WTC11 (cell line): ENCODE data around the gene BMX. TPM values are rescaled to one million over a fixed set of nuclear protein-coding genes. Genes with fewer than 3 reads are reported as not detected.
A peak's percentile ranks its signal among the peaks of the same experiment; 100 is the strongest.

ENCODE experiments used
- ATAC-seq: fragments of 200-7000 bp; cut with Tn5 transposase; 2 replicates; pipeline ENCODE4 v1.10.0; 2021; ENCODE audit warnings: mild to moderate bottlenecking, moderate library complexity
- CTCF ChIA-PET: fragments of 300-600 bp; sonication (Branson Sonifier 250); formaldehyde crosslinking; loops from one replicate; lab custom pipeline; 2021; ENCODE audit warnings: antibody characterized with exemption; lab: Charles Lee
- POLR2A ChIA-PET: fragments of 350-600 bp; sonication (Branson Sonifier 250); formaldehyde crosslinking; loops from one replicate; lab custom pipeline; 2021; ENCODE audit warnings: antibody characterized with exemption; lab: Charles Lee
- DNase-seq: peaks from one replicate; pipeline ENCODE4 v3.0.0; 2021; ENCODE audit warnings: low spot score
- H3K27ac Mint-ChIP-seq: 2 replicates; pipeline ENCODE4 v1.8.0; 2021; ENCODE audit warnings: mixed read lengths
- H3K27me3 Mint-ChIP-seq: 2 replicates; pipeline ENCODE4 v1.8.0; 2021; ENCODE audit warnings: low read depth, mild to moderate bottlenecking, moderate library complexity, mixed read lengths
- H3K36me3 Mint-ChIP-seq: 2 replicates; pipeline ENCODE4 v1.8.0; 2021; ENCODE audit warnings: mixed read lengths
- H3K4me1 Mint-ChIP-seq: 2 replicates; pipeline ENCODE4 v1.8.0; 2022; ENCODE audit warnings: mixed read lengths
- H3K4me3 Mint-ChIP-seq: 2 replicates; pipeline ENCODE4 v1.8.0; 2021; ENCODE audit warnings: mild to moderate bottlenecking, moderate library complexity, mixed read lengths
- H3K9me3 Mint-ChIP-seq: 2 replicates; pipeline ENCODE4 v1.8.0; 2021; ENCODE audit warnings: mixed read lengths
- CREB1 ChIP-seq: sonication (generic); formaldehyde crosslinking; IDR thresholded peaks from 2 replicates; pipeline ENCODE4 v1.8.0; 2023; ENCODE audit warnings: mild to moderate bottlenecking, missing genetic modification reagents
- NFE2L1 ChIP-seq: sonication (generic); formaldehyde crosslinking; IDR thresholded peaks from 2 replicates; pipeline ENCODE4 v1.8.1; 2023; ENCODE audit warnings: missing genetic modification reagents
- SP1 ChIP-seq: sonication (generic); formaldehyde crosslinking; conservative IDR thresholded peaks from 2 replicates; pipeline ENCODE4 v1.8.1; 2022; ENCODE audit warnings: missing genetic modification reagents
- TEAD1 ChIP-seq: sonication (generic); formaldehyde crosslinking; IDR thresholded peaks from 2 replicates; pipeline ENCODE4 v1.8.0; 2022; ENCODE audit warnings: mild to moderate bottlenecking, missing genetic modification reagents
- ZNF396 ChIP-seq: fragments of 250-450 bp; sonication (Bioruptor Pico); IDR thresholded peaks from 2 replicates; pipeline ENCODE4 v1.8.0; 2021; ENCODE audit warnings: mild to moderate bottlenecking, moderate library complexity, borderline replicate concordance
- total RNA-seq: library from RNA; stranded (reverse); gene quantifications from 3 replicates; pipeline ENCODE4 v1.2.3, GENCODE V29; 2021
- TF ChIP-seq, protein P1 (sequence below): sonication (generic); formaldehyde crosslinking; IDR thresholded peaks from 2 replicates; pipeline ENCODE4 v1.8.1; 2022; ENCODE audit warnings: mild to moderate bottlenecking, moderate library complexity, missing genetic modification reagents
- TF ChIP-seq, protein P2 (sequence below): sonication (generic); formaldehyde crosslinking; IDR thresholded peaks from 2 replicates; pipeline ENCODE4 v1.8.0; 2023; ENCODE audit warnings: missing genetic modification reagents, mild to moderate bottlenecking, borderline replicate concordance
- TF ChIP-seq, protein P3 (sequence below): fragments of 250-450 bp; sonication (Bioruptor Pico); IDR thresholded peaks from 2 replicates; pipeline ENCODE4 v1.9.0; 2021; ENCODE audit warnings: mild to moderate bottlenecking
- TF ChIP-seq, protein P4 (sequence below): fragments of 250-450 bp; sonication (Bioruptor Pico); IDR thresholded peaks from 2 replicates; pipeline ENCODE4 v1.9.0; 2021; ENCODE audit warnings: mild to moderate bottlenecking, borderline replicate concordance

Gene BMX
- total RNA-seq, 1 experiment from 2014 or later = not detected

DNA sequence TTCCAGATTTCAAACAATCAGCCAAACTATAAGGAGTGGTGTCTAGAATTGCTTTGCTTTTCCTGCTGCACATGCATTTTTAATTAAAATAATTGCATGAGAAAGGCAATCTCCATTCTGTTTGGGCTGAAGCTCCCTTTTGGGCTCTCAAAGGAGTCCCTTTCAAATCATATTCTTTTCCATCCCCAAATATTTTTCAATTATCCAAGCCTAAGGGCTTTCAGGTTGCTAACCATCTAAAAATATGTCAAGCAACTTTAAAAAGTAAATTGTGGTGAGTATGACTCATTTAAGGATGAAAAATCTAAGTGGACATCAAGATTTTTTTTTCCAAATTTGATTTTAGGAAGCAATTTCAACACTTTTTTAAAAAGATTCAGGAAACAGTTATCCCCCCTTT lies 35.9 kb upstream of the BMX start:
- ChIA-PET POLR2A (no interaction called here), CTCF (interaction anchor here (3.0 to 4.4 kb wide), 2 partner anchors 81 to 115 kb away, joined by 31 to 48 read pairs; partner anchors contain the start of gene VEGFD)
- Mint-ChIP-seq H3K4me1 (peaks cover 18% of the 10 kb centered on the region), H3K36me3 (no peaks in the 10 kb centered on the region; the same call in 1 of the 2 replicates), H3K9me3 (no peaks in the 10 kb centered on the region), H3K4me3 (no peak overlapping the region), H3K27ac (no peak overlapping the region), H3K27me3 (no peaks in the 10 kb centered on the region)
- TF ChIP-seq, protein P1, sequence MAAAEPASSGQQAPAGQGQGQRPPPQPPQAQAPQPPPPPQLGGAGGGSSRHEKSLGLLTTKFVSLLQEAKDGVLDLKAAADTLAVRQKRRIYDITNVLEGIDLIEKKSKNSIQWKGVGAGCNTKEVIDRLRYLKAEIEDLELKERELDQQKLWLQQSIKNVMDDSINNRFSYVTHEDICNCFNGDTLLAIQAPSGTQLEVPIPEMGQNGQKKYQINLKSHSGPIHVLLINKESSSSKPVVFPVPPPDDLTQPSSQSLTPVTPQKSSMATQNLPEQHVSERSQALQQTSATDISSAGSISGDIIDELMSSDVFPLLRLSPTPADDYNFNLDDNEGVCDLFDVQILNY = no peak
- TF ChIP-seq CREB1 (CRISPR knock-in tag) = no peak
- no peak for TF ChIP-seq TEAD1
- TF ChIP-seq NFE2L1 (CRISPR knock-in tag) = no peak
- no peak for ATAC-seq
- no peak for DNase-seq

DNA sequence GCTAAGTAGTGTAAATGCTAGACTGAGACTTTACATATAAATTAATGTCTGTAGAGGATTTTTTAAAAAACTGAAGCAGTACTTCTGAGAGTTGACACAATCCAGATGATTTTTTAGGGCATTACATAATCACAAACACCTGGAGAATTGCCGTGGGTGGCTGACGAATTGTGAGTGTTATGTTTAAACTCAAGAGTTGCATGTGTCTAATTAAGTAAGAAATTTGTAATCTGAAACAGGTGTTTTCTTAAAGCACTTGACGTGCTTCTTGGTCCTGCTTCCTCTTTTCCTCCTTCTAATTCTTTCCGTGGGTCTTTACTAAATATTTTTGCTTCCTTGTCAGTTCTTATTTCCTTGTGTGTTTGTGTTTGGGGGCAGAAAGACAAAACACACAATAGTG lies 35.3 kb upstream of the BMX start:
- ATAC-seq = no peak
- Mint-ChIP-seq H3K4me3 (no peak overlapping the region), H3K9me3 (no peaks in the 10 kb centered on the region)

More for the DNA sequence above, 35.3 kb upstream of the BMX start:
- ChIA-PET POLR2A (no interaction called here), CTCF (interaction anchor here (1.2 to 4.4 kb wide), 3 partner anchors 16 to 116 kb away, joined by 3 to 48 read pairs (median 31); partner anchors contain the start of gene VEGFD)
- Mint-ChIP-seq H3K36me3 (no peaks in the 10 kb centered on the region; the same call in 1 of the 2 replicates), H3K27me3 (no peaks in the 10 kb centered on the region), H3K27ac (0 out of 2 replicates have a peak overlapping the region, but pooled peaks have one; percentile 17), H3K4me1 (peaks cover 18% of the 10 kb centered on the region)
- no peak for DNase-seq
- TF ChIP-seq ZNF396 (CRISPR knock-in tag) (no peak), SP1 (CRISPR knock-in tag) (no peak)
- TF ChIP-seq, protein P2, sequence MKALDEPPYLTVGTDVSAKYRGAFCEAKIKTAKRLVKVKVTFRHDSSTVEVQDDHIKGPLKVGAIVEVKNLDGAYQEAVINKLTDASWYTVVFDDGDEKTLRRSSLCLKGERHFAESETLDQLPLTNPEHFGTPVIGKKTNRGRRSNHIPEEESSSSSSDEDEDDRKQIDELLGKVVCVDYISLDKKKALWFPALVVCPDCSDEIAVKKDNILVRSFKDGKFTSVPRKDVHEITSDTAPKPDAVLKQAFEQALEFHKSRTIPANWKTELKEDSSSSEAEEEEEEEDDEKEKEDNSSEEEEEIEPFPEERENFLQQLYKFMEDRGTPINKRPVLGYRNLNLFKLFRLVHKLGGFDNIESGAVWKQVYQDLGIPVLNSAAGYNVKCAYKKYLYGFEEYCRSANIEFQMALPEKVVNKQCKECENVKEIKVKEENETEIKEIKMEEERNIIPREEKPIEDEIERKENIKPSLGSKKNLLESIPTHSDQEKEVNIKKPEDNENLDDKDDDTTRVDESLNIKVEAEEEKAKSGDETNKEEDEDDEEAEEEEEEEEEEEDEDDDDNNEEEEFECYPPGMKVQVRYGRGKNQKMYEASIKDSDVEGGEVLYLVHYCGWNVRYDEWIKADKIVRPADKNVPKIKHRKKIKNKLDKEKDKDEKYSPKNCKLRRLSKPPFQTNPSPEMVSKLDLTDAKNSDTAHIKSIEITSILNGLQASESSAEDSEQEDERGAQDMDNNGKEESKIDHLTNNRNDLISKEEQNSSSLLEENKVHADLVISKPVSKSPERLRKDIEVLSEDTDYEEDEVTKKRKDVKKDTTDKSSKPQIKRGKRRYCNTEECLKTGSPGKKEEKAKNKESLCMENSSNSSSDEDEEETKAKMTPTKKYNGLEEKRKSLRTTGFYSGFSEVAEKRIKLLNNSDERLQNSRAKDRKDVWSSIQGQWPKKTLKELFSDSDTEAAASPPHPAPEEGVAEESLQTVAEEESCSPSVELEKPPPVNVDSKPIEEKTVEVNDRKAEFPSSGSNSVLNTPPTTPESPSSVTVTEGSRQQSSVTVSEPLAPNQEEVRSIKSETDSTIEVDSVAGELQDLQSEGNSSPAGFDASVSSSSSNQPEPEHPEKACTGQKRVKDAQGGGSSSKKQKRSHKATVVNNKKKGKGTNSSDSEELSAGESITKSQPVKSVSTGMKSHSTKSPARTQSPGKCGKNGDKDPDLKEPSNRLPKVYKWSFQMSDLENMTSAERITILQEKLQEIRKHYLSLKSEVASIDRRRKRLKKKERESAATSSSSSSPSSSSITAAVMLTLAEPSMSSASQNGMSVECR = no peak
- TF ChIP-seq, protein P3, sequence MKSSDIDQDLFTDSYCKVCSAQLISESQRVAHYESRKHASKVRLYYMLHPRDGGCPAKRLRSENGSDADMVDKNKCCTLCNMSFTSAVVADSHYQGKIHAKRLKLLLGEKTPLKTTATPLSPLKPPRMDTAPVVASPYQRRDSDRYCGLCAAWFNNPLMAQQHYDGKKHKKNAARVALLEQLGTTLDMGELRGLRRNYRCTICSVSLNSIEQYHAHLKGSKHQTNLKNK (CRISPR knock-in tag) = no peak
- TF ChIP-seq, protein P4, sequence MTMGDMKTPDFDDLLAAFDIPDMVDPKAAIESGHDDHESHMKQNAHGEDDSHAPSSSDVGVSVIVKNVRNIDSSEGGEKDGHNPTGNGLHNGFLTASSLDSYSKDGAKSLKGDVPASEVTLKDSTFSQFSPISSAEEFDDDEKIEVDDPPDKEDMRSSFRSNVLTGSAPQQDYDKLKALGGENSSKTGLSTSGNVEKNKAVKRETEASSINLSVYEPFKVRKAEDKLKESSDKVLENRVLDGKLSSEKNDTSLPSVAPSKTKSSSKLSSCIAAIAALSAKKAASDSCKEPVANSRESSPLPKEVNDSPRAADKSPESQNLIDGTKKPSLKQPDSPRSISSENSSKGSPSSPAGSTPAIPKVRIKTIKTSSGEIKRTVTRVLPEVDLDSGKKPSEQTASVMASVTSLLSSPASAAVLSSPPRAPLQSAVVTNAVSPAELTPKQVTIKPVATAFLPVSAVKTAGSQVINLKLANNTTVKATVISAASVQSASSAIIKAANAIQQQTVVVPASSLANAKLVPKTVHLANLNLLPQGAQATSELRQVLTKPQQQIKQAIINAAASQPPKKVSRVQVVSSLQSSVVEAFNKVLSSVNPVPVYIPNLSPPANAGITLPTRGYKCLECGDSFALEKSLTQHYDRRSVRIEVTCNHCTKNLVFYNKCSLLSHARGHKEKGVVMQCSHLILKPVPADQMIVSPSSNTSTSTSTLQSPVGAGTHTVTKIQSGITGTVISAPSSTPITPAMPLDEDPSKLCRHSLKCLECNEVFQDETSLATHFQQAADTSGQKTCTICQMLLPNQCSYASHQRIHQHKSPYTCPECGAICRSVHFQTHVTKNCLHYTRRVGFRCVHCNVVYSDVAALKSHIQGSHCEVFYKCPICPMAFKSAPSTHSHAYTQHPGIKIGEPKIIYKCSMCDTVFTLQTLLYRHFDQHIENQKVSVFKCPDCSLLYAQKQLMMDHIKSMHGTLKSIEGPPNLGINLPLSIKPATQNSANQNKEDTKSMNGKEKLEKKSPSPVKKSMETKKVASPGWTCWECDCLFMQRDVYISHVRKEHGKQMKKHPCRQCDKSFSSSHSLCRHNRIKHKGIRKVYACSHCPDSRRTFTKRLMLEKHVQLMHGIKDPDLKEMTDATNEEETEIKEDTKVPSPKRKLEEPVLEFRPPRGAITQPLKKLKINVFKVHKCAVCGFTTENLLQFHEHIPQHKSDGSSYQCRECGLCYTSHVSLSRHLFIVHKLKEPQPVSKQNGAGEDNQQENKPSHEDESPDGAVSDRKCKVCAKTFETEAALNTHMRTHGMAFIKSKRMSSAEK (CRISPR knock-in tag) = no peak
